Osteoblast (primary cell): ENCODE data around the gene ADAMTS2. TPM values are rescaled to one million over a fixed set of nuclear protein-coding genes. Genes with fewer than 3 reads are reported as not detected.

Source experiments
- DNase-seq: peaks from one replicate; pipeline ENCODE4 v3.0.0; 2011; ENCODE audit warnings: low spot score, mixed read lengths; ENCODE audit not compliant: insufficient read length; ENCODE audit errors: missing footprints
- H2AFZ ChIP-seq: 2 replicates; pipeline ENCODE4 v1.6.0; 2011; ENCODE audit warnings: mild to moderate bottlenecking, low read length
- H3K27ac ChIP-seq: 2 replicates; pipeline ENCODE4 v1.5.1; 2011; ENCODE audit warnings: mild to moderate bottlenecking, low read depth, low read length, moderate library complexity
- H3K27me3 ChIP-seq: 2 replicates; pipeline ENCODE4 v1.6.0; 2012; ENCODE audit warnings: mild to moderate bottlenecking, control low read depth, inconsistent platforms, low read length, moderate library complexity; ENCODE audit not compliant: insufficient read depth
- H3K36me3 ChIP-seq: 2 replicates; pipeline ENCODE4 v1.5.1; 2011; ENCODE audit warnings: mild to moderate bottlenecking, low read length, control low read depth, moderate library complexity; ENCODE audit not compliant: insufficient read depth
- H3K4me1 ChIP-seq: 2 replicates; pipeline ENCODE4 v1.5.1; 2011; ENCODE audit warnings: mild to moderate bottlenecking, low read length, control low read depth, moderate library complexity; ENCODE audit not compliant: insufficient read depth
- H3K4me2 ChIP-seq: 2 replicates; pipeline ENCODE4 v1.6.0; 2011; ENCODE audit warnings: mild to moderate bottlenecking, low read length; ENCODE audit not compliant: insufficient read depth
- H3K4me3 ChIP-seq: fragments of 200-600 bp; sonication (generic); 3 replicates; pipeline ENCODE4 v1.5.1; 2012; ENCODE audit warnings: mild to moderate bottlenecking, low read length, inconsistent platforms; ENCODE audit not compliant: insufficient read depth
- H3K79me2 ChIP-seq: 2 replicates; pipeline ENCODE4 v1.6.0; 2012; ENCODE audit warnings: mild to moderate bottlenecking, low read length, control low read depth, inconsistent platforms; ENCODE audit not compliant: insufficient read depth
- H3K9me3 ChIP-seq: 2 replicates; pipeline ENCODE4 v1.5.1; 2011; ENCODE audit warnings: low read depth, low read length, control low read depth
- H4K20me1 ChIP-seq: 2 replicates; pipeline ENCODE4 v1.6.0; 2012; ENCODE audit warnings: mild to moderate bottlenecking, low read length, control low read depth; ENCODE audit not compliant: insufficient read depth
- total RNA-seq: library from RNA; depleted of rRNA; stranded (reverse); fragments of >200 nt; gene quantifications from 2 replicates; pipeline ENCODE4 v1.2.3, GENCODE V29; 2012
- TF ChIP-seq, protein P1 (sequence below): IDR thresholded peaks from 2 replicates; pipeline ENCODE4 v1.5.1; 2011; ENCODE audit warnings: mild to moderate bottlenecking, low read depth, low read length, moderate library complexity; ENCODE audit errors: extremely low read depth

Gene ADAMTS2
- total RNA-seq, 1 donor, result 144 TPM

DNA sequence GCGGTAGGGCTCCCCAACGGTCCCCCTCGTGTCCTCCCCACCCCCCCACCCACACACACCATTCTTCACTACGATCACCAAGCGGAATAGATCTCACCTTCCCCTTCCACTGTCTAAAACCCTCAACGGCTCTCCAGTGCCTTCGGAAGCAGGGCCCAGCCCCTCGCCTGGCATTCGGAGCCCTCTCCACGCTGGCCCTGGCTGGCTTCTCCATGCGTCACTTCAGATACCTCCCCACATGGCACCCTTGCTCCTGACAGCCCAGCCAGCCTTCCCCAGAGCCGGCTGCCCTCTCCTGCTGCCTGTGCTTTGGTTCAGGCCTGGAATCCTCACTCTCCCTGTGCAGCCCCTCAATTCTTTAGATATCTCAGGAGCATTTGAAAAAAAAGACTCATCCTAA, 158.5 kb downstream of the ADAMTS2 start:
- H3K27ac ChIP-seq, result no peak overlapping the region
- no peak overlapping the region for H3K4me3 ChIP-seq
- H3K4me2 ChIP-seq, result no peak overlapping the region
- no peak for DNase-seq
- H2AFZ ChIP-seq, result no peak overlapping the region
- no peaks in the 10 kb centered on the region for H3K4me1 ChIP-seq
- peaks cover 33% of the 10 kb centered on the region for H3K79me2 ChIP-seq
- H3K9me3 ChIP-seq, result no peaks in the 10 kb centered on the region
- TF ChIP-seq, protein P1, sequence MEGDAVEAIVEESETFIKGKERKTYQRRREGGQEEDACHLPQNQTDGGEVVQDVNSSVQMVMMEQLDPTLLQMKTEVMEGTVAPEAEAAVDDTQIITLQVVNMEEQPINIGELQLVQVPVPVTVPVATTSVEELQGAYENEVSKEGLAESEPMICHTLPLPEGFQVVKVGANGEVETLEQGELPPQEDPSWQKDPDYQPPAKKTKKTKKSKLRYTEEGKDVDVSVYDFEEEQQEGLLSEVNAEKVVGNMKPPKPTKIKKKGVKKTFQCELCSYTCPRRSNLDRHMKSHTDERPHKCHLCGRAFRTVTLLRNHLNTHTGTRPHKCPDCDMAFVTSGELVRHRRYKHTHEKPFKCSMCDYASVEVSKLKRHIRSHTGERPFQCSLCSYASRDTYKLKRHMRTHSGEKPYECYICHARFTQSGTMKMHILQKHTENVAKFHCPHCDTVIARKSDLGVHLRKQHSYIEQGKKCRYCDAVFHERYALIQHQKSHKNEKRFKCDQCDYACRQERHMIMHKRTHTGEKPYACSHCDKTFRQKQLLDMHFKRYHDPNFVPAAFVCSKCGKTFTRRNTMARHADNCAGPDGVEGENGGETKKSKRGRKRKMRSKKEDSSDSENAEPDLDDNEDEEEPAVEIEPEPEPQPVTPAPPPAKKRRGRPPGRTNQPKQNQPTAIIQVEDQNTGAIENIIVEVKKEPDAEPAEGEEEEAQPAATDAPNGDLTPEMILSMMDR, result no peak
- no peaks in the 10 kb centered on the region for H3K27me3 ChIP-seq
- peaks cover 4% of the 10 kb centered on the region for H3K36me3 ChIP-seq
- H4K20me1 ChIP-seq, result peaks cover 20% of the 10 kb centered on the region

- H4K20me1 ChIP-seq, result peaks cover 20% of the 10 kb centered on the region
- H3K36me3 ChIP-seq, result peaks cover 11% of the 10 kb centered on the region
- no peak overlapping the region for H3K4me3 ChIP-seq
- no peak for DNase-seq
- H2AFZ ChIP-seq, result no peak overlapping the region
- no peaks in the 10 kb centered on the region for H3K27me3 ChIP-seq
- no peaks in the 10 kb centered on the region for H3K4me1 ChIP-seq
- peaks cover 32% of the 10 kb centered on the region for H3K79me2 ChIP-seq
- no peaks in the 10 kb centered on the region for H3K9me3 ChIP-seq
- no peak overlapping the region for H3K4me2 ChIP-seq
- no peak overlapping the region for H3K27ac ChIP-seq
- TF ChIP-seq, protein P1, result no peak
These were observed 159.3 kb downstream of the ADAMTS2 start for GRCh38 chr5:179185941-179186411.

- Histone ChIP-seq H3K9me3 (no peaks in the 10 kb centered on the region), H2AFZ (no peak overlapping the region), H3K4me2 (no peak overlapping the region), H3K27ac (no peak overlapping the region), H3K27me3 (no peaks in the 10 kb centered on the region), H3K36me3 (peaks cover 17% of the 10 kb centered on the region), H3K79me2 (peaks cover 29% of the 10 kb centered on the region), H4K20me1 (peaks cover 20% of the 10 kb centered on the region), H3K4me1 (no peaks in the 10 kb centered on the region), H3K4me3 (no peak overlapping the region)
- TF ChIP-seq, protein P1, result no peak
- no peak for DNase-seq
These were observed 159.9 kb downstream of the ADAMTS2 start for GRCh38 chr5:179185256-179185940.

DNA sequence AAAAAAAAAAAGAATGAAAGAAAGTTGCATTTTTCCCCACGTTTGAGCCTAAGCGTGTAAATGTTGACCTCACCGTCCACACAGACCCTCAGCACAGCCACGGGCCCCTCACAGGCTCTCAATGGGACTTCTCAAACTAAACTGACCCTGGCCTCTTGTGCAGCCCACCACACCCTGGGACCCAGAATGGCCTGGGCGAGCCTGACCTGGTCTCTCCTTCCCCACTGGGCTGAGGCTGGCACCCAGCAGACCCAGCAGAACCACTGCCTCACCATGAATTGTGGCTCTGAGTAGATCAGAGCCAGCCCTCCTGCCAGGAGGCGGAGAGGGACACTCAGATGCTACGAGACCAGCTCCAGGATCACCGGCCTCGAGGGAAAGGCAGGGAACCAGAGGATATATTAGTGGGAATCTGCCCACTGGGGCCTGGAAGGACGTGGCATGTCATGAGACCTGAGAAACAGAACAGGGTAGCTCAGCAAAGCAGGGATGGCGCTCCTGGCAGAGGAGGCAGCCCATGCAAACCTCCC, 160.7 kb downstream of the ADAMTS2 start:
- TF ChIP-seq, protein P1, result no peak
- H3K79me2 ChIP-seq, result peaks cover 29% of the 10 kb centered on the region

More for the DNA sequence above, 160.7 kb downstream of the ADAMTS2 start:
- no peaks in the 10 kb centered on the region for H3K27me3 ChIP-seq
- no peak for DNase-seq
- H3K36me3 ChIP-seq, result peaks cover 25% of the 10 kb centered on the region
- no peaks in the 10 kb centered on the region for H3K4me1 ChIP-seq
- H3K4me3 ChIP-seq, result no peak overlapping the region
- H4K20me1 ChIP-seq, result peaks cover 20% of the 10 kb centered on the region
- no peaks in the 10 kb centered on the region for H3K9me3 ChIP-seq
- H2AFZ ChIP-seq, result no peak overlapping the region
- H3K4me2 ChIP-seq, result no peak overlapping the region
- no peak overlapping the region for H3K27ac ChIP-seq
